PC-3 (cell line): Measurements from ENCODE around the gene WDFY3.

Source experiments
- CTCF ChIP-seq: fragments of 300-600 bp; sonication (generic); conservative IDR thresholded peaks from 2 replicates; pipeline ENCODE4 v1.5.1; 2017; ENCODE audit warnings: antibody characterized with exemption, low read depth, mild to moderate bottlenecking, low read length
- EZH2 ChIP-seq: fragments of 300-600 bp; sonication (generic); IDR thresholded peaks from one replicate; pipeline ENCODE4 v1.6.1; 2017; ENCODE audit warnings: antibody characterized with exemption, mild to moderate bottlenecking, low read length; ENCODE audit not compliant: unreplicated experiment

- TF ChIP-seq CTCF, result no peak
- TF ChIP-seq EZH2, result no peak
Measured at GRCh38 chr4:84751707-84752106, 214.8 kb downstream of the WDFY3 start.
